ENCODE data around the gene HNRNPUL2. TPM values are rescaled to one million over a fixed set of nuclear protein-coding genes. Genes with fewer than 3 reads are reported as not detected.

HNRNPUL2 gene
- total and polyA plus RNA-seq, 10 of the 15 experiments (the other 5 are each of a cell fraction or from before 2014, with no cell fraction given), result 1.6 to 72.2 (median 14.9) TPM

GRCh38 chr11:62678770-62679696 lies 48.2 kb downstream of the HNRNPUL2 start, which contains the start of gene UBXN1 (continued):
- TF ChIP-seq MXI1 (IDR thresholded peaks at IDR 0.05; ENCODE audit: low read depth, low read length), result peak; percentile 83
- peak; percentile 42; the same call in 1 of the 2 replicates for TF ChIP-seq ZBTB11 (CRISPR knock-in tag; IDR thresholded peaks at IDR 0.05)
- TF ChIP-seq YY1 (IDR thresholded peaks at IDR 0.05; ENCODE audit: low read depth, low read length), result peak; percentile 85; the same call in 1 of the 2 replicates
- TF ChIP-seq TAF1 (IDR thresholded peaks at IDR 0.05; ENCODE audit: borderline replicate concordance, low read depth, low read length), result peak; percentile 81
- TF ChIP-seq MLLT1 (IDR thresholded peaks at IDR 0.05), result peak; percentile 99
- TF ChIP-seq SPI1 (IDR thresholded peaks at IDR 0.05; ENCODE audit: borderline replicate concordance, insufficient read depth, low read depth, low read length), result peak; percentile 84
- no peak for TF ChIP-seq NFYB (IDR thresholded peaks at IDR 0.05; ENCODE audit: insufficient read depth, low read depth, low read length)
- TF ChIP-seq PAX5 (IDR thresholded peaks at IDR 0.05; ENCODE audit: borderline replicate concordance, low read depth, low read length), result no peak
- no peak for TF ChIP-seq BRCA1 (IDR thresholded peaks at IDR 0.05; ENCODE audit: low read depth, low read length)
- TF ChIP-seq POLR2AphosphoS2 (IDR thresholded peaks at IDR 0.05; ENCODE audit: low read depth, low read length), result 0 out of 2 replicates have a peak, but pooled peaks have one; percentile 43
- TF ChIP-seq KAT2A (conservative IDR thresholded peaks at IDR 0.05; ENCODE audit: control insufficient read depth, low read depth, low read length), result no peak
- no peak for TF ChIP-seq ZSCAN29 (IDR thresholded peaks at IDR 0.05)
- TF ChIP-seq MYB (IDR thresholded peaks at IDR 0.05; ENCODE audit: borderline replicate concordance, low read depth, low read length), result no peak
- TF ChIP-seq BMI1 (IDR thresholded peaks at IDR 0.05; ENCODE audit: borderline replicate concordance), result no peak
- no peak for TF ChIP-seq E2F8 (IDR thresholded peaks at IDR 0.05; ENCODE audit: low read depth, partially characterized antibody)
- TF ChIP-seq IKZF1 (conservative IDR thresholded peaks at IDR 0.05), result peak; percentile 90
- TF ChIP-seq RCOR1 (conservative IDR thresholded peaks at IDR 0.05; ENCODE audit: low read depth, low read length), result no peak
- no peak for TF ChIP-seq CHD4 (IDR thresholded peaks at IDR 0.05)
- peak; percentile 53 to 78; a peak in 3 of 4 replicates for TF ChIP-seq BHLHE40 (IDR thresholded peaks at IDR 0.05; ENCODE audit: borderline replicate concordance in 1 of 2, low read depth in 2 of 2, low read length in 1 of 2)
- peak; percentile 52; the same call in 1 of the 2 replicates for TF ChIP-seq TCF12 (IDR thresholded peaks at IDR 0.05; ENCODE audit: low read depth, low read length)
- peak; percentile 44; the same call in 1 of the 2 replicates for TF ChIP-seq ATF7 (IDR thresholded peaks at IDR 0.05; ENCODE audit: low read depth)
- TF ChIP-seq NFIC (IDR thresholded peaks at IDR 0.05; ENCODE audit: low read depth, low read length), result 0 out of 2 replicates have a peak, but pooled peaks have one; percentile 25

All from GM12878 (cell line).